Measurements from ENCODE around the gene CDK9. TPM values are rescaled to one million over a fixed set of nuclear protein-coding genes. Genes with fewer than 3 reads are reported as not detected.

CDK9 gene
- total RNA-seq, 1 donor from 2014 or later = 96.2 TPM

- ATAC-seq = peak; percentile 74 to 80
- no peaks in the 10 kb centered on the region for H3K27me3 ChIP-seq (ENCODE audit: low read depth)
- H3K27ac ChIP-seq = peak overlapping the region; percentile 61
- peaks cover 40% of the 10 kb centered on the region for H3K36me3 ChIP-seq
- no peak for TF ChIP-seq CTCF (IDR thresholded peaks at IDR 0.05)
- intact Hi-C loops (cut with DNase I) = no loop called here
- H3K4me1 ChIP-seq = peaks cover 45% of the 10 kb centered on the region
- no peaks in the 10 kb centered on the region for H3K9me3 ChIP-seq
- peak; percentile 59 for DNase-seq
- H3K4me3 ChIP-seq = no peak overlapping the region
Observed at GRCh38 chr9:127794001-127794791, 8.4 kb downstream of the CDK9 start.

GRCh38 chr9:127796225-127796813 lies 10.5 kb downstream of the CDK9 start:
- DNase-seq (peak; percentile 64), ATAC-seq (peak; percentile 55 to 59)
- intact Hi-C loops (cut with DNase I) = no loop called here
- H3K27me3 ChIP-seq (ENCODE audit: low read depth) = no peaks in the 10 kb centered on the region
- TF ChIP-seq CTCF (IDR thresholded peaks at IDR 0.05) = no peak
- H3K9me3 ChIP-seq = no peaks in the 10 kb centered on the region
- H3K4me3 ChIP-seq = no peak overlapping the region
- H3K4me1 ChIP-seq = peaks cover 39% of the 10 kb centered on the region
- H3K36me3 ChIP-seq = peaks cover 19% of the 10 kb centered on the region
- H3K27ac ChIP-seq = peak overlapping the region; percentile 41

GRCh38 chr9:127796852-127797370 lies 11.1 kb downstream of the CDK9 start:
- TF ChIP-seq CTCF (IDR thresholded peaks at IDR 0.05) = no peak
- no peak for ATAC-seq
- Histone ChIP-seq H3K36me3 (peaks cover 13% of the 10 kb centered on the region), H3K27me3 (ENCODE audit: low read depth) (no peaks in the 10 kb centered on the region), H3K27ac (peak overlapping the region; percentile 41), H3K4me3 (no peak overlapping the region), H3K4me1 (peaks cover 45% of the 10 kb centered on the region), H3K9me3 (no peaks in the 10 kb centered on the region)
- DNase-seq = no peak
- intact Hi-C loops (cut with DNase I) = no loop called here

GRCh38 chr9:127801955-127802575 lies 16.2 kb downstream of the CDK9 start:
- no peak for DNase-seq
- H3K4me3 ChIP-seq = peak overlapping the region; percentile 78
- intact Hi-C loops (cut with DNase I) = no loop called here

More at GRCh38 chr9:127801955-127802575, 16.2 kb downstream of the CDK9 start:
- H3K27ac ChIP-seq = peak overlapping the region; percentile 94
- peaks cover 43% of the 10 kb centered on the region for H3K4me1 ChIP-seq
- no peak for TF ChIP-seq CTCF (IDR thresholded peaks at IDR 0.05)
- no peaks in the 10 kb centered on the region for H3K9me3 ChIP-seq
- H3K36me3 ChIP-seq = peaks cover 24% of the 10 kb centered on the region
- ATAC-seq = peak in 1 of 2 donors; percentile 2
- no peaks in the 10 kb centered on the region for H3K27me3 ChIP-seq (ENCODE audit: low read depth)
